Measurements from ENCODE around the gene WNT4. TPM values are rescaled to one million over a fixed set of nuclear protein-coding genes. Genes with fewer than 3 reads are reported as not detected.

The WNT4 gene
- total and polyA plus RNA-seq, 9 of the 15 experiments (the other 6 are each of a cell fraction or from before 2014, with no cell fraction given) = 0.01 TPM; not detected in 8

GRCh38 chr1:22075718-22076117, 67.2 kb downstream of the WNT4 start (continued):
- TF ChIP-seq CHAMP1 (IDR thresholded peaks at IDR 0.05) (no peak), PKNOX1 (IDR thresholded peaks at IDR 0.05) (no peak)

DNA sequence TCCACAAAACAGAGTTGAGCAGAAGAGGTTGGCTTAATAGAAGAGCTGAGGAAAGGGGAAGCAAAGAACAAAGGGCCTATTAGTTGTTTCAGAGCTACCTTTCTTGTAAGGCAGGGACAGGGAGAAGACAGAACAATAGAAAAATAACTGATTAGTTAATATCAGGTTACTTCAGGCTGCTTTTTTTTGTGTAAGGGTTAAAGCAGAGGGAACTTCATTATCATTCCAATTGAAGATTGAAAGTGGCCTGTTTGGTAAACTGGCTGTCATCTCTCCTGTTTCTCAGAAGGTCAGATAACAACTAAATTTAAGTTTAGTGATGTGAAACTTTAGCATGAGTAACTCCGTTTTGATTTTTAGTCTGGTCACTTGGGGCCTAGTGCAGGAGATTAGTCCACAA, 68.1 kb downstream of the WNT4 start:
- Histone ChIP-seq H3K9ac (ENCODE audit: insufficient read depth in 1 of 2, low read depth in 2 of 2, low read length in 2 of 2) (no peak overlapping the region), H3K4me2 (ENCODE audit: insufficient read depth, low read length) (no peak overlapping the region), H3K36me3 (ENCODE audit: control insufficient read depth, insufficient read depth, low read length) (peaks cover 72% of the 10 kb centered on the region), H3K4me1 (replicated peaks in 1 of 2; ENCODE audit: control insufficient read depth in 2 of 2, insufficient read depth in 2 of 2, low read length in 2 of 2) (peaks cover 13 to 22% of the 10 kb centered on the region in 2 experiments), H3K9me3 (replicated peaks; ENCODE audit: control insufficient read depth, insufficient read depth, low read depth, low read length) (no peaks in the 10 kb centered on the region), H2AFZ (ENCODE audit: low read depth, low read length) (no peak overlapping the region), H3K9me1 (ENCODE audit: control insufficient read depth, insufficient read depth, low read length) (peaks cover 3% of the 10 kb centered on the region), H3K79me2 (ENCODE audit: control insufficient read depth, insufficient read depth, low read length) (peaks cover 95% of the 10 kb centered on the region), H3K27me3 (ENCODE audit: control insufficient read depth in 2 of 2, insufficient read depth in 2 of 2, low read length in 2 of 2) (no peaks in the 10 kb centered on the region), H3K27ac (ENCODE audit: extremely low read depth, low read depth, low read length) (peak overlapping the region; percentile 20; the same call in 1 of the 3 replicates), H3K4me3 (no peak overlapping the region), H4K20me1 (replicated peaks; ENCODE audit: control insufficient read depth, insufficient read depth, low read length) (peaks cover 34% of the 10 kb centered on the region)
- in situ Hi-C loops (cut with MboI) (no loop called here), intact Hi-C loops (cut with micrococcal nuclease) (no loop called here)
- no peak for FAIRE-seq
- peak; percentile 32; the same call in 2 of the 3 replicates for ATAC-seq
- BruUV-seq (replicated peaks) = no TSS peak
- WGBS (ENCODE audit: insufficient coverage, low coverage, missing lambda C conversion rate) = 4% methylated on average over 1 of the region's 1 CpG
- ChIA-PET CTCF (ENCODE audit: low intra/inter-chr PET ratio) (no interaction called here), POLR2A (interaction anchor here (0.8 to 2.7 kb wide), 4 partner anchors 9 to 285 kb away, joined by 3 to 25 read pairs (median 4); partner anchors contain the start of gene CDC42)
- no peak for DNase-seq (ENCODE audit: extremely low read depth in 1 of 4, low spot score in 3 of 4)
- TF ChIP-seq ZNF717 (CRISPR knock-in tag; IDR thresholded peaks at IDR 0.05) (no peak), PHTF2 (CRISPR knock-in tag; IDR thresholded peaks at IDR 0.05) (no peak), ZNF197 (CRISPR knock-in tag; IDR thresholded peaks at IDR 0.05; ENCODE audit: low read depth) (no peak), PURB (CRISPR knock-in tag; IDR thresholded peaks at IDR 0.05; ENCODE audit: low read depth) (no peak), ZBTB1 (CRISPR knock-in tag; IDR thresholded peaks at IDR 0.05; ENCODE audit: borderline replicate concordance, low read depth) (no peak), ZBTB8A (IDR thresholded peaks at IDR 0.05; ENCODE audit: partially characterized antibody) (no peak), BDP1 (IDR thresholded peaks at IDR 0.05; ENCODE audit: insufficient read depth, insufficient read length) (no peak), ZNF589 (CRISPR knock-in tag; IDR thresholded peaks at IDR 0.05; ENCODE audit: low read depth) (no peak), HMBOX1 (IDR thresholded peaks at IDR 0.05) (peak; percentile 55; the same call in 1 of the 2 replicates), SLC30A9 (CRISPR knock-in tag; IDR thresholded peaks at IDR 0.05) (no peak)
- TF ChIP-seq, protein P1, sequence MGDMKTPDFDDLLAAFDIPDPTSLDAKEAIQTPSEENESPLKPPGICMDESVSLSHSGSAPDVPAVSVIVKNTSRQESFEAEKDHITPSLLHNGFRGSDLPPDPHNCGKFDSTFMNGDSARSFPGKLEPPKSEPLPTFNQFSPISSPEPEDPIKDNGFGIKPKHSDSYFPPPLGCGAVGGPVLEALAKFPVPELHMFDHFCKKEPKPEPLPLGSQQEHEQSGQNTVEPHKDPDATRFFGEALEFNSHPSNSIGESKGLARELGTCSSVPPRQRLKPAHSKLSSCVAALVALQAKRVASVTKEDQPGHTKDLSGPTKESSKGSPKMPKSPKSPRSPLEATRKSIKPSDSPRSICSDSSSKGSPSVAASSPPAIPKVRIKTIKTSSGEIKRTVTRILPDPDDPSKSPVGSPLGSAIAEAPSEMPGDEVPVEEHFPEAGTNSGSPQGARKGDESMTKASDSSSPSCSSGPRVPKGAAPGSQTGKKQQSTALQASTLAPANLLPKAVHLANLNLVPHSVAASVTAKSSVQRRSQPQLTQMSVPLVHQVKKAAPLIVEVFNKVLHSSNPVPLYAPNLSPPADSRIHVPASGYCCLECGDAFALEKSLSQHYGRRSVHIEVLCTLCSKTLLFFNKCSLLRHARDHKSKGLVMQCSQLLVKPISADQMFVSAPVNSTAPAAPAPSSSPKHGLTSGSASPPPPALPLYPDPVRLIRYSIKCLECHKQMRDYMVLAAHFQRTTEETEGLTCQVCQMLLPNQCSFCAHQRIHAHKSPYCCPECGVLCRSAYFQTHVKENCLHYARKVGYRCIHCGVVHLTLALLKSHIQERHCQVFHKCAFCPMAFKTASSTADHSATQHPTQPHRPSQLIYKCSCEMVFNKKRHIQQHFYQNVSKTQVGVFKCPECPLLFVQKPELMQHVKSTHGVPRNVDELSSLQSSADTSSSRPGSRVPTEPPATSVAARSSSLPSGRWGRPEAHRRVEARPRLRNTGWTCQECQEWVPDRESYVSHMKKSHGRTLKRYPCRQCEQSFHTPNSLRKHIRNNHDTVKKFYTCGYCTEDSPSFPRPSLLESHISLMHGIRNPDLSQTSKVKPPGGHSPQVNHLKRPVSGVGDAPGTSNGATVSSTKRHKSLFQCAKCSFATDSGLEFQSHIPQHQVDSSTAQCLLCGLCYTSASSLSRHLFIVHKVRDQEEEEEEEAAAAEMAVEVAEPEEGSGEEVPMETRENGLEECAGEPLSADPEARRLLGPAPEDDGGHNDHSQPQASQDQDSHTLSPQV (IDR thresholded peaks at IDR 0.05) = no peak
